ENCODE measurements around the gene CELA2A.
"Not testable (repeated sequence)": the region's sequence is repeated elsewhere in the genome, so short reads cannot be mapped to it uniquely, and the experiment has no call there.

The CELA2A gene

GRCh38 chr1:15425521-15425920, 31.0 kb upstream of the CELA2A start:
- DNase-seq (ENCODE audit: low read depth) = no peak

GRCh38 chr1:15425958-15426357, 30.6 kb upstream of the CELA2A start:
- no peak for DNase-seq (ENCODE audit: low read depth)

DNA sequence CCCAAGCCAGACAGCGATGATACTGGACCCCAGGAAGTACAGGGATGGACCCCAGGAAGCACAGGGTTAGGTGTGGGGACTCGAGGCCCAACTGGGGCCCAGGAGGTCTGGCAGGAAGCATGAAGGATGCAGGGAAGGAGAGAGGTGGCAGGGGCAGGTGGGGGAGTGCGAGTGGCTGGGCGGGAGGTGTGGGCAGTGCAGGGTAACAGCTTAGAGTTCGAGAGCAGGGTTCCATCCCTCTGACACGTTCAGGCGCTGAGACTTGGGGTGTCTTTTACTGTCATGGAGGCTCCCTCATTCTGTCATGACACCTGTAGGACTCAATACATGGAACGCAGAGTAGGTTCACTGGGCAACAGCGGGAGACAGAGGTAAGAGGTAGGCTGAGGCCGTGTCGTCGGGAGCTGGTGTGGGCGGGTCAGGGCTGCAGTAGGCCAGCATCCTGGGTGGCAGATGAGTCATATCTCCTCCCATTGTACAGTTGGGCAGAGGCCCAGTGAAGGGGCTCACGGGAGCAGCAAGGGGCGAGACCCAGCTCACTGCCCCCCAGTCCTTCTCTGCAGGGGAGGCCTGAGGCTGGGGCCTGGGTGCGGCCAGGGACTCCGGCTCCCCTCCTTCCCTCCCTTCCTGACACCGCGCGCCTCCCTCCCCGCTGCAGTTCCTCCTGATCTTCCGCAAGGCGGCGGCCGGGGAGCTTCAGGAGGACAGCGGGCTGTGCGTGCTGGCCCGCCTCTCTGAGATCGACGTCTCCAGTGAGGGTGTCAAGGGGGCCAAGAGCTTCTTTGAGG, 29.8 kb upstream of the CELA2A start:
- no peak for DNase-seq (ENCODE audit: low read depth)

GRCh38 chr1:15427280-15427666, 29.3 kb upstream of the CELA2A start:
- no peak for DNase-seq (ENCODE audit: low read depth)

- DNase-seq (ENCODE audit: low read depth) = not testable (repeated sequence)
Measured at GRCh38 chr1:15428252-15428651, 28.3 kb upstream of the CELA2A start.

DNA sequence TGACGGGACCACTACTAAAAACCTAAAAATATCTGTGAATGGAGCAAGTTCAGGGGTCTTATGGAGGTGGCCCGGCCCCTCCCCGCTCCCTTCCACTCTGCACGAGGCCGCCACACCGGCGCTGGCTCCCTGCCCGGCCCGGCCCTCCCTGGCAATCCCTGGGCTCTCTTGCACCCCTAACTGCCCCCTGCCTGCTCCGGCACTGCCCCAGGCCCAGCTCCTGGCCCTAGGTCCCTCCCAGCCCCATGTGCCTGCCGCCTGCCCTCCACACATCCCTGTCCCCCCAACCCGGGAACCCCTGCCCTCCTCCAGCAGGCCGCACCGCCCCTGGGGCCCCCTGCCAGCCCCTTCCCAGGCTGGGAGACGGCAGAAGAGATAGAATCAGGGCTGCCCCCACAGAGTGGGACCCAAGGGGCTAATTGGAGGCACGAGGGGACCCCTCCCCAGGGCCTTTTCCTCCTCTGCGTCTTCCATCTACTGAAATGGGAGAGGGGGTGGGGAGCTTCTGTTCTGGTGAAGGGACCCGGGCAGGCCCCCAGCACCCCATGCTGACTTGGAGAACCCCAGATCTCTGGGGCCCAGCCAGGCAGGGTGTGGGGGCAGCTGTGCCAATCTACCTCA, 27.6 kb upstream of the CELA2A start:
- DNase-seq (ENCODE audit: low read depth) = no peak

GRCh38 chr1:15429701-15430149, 26.8 kb upstream of the CELA2A start:
- no peak for DNase-seq (ENCODE audit: low read depth)

- peak; percentile 61 for DNase-seq (ENCODE audit: low read depth)
Measured at GRCh38 chr1:15430787-15431570, 25.6 kb upstream of the CELA2A start.

DNA sequence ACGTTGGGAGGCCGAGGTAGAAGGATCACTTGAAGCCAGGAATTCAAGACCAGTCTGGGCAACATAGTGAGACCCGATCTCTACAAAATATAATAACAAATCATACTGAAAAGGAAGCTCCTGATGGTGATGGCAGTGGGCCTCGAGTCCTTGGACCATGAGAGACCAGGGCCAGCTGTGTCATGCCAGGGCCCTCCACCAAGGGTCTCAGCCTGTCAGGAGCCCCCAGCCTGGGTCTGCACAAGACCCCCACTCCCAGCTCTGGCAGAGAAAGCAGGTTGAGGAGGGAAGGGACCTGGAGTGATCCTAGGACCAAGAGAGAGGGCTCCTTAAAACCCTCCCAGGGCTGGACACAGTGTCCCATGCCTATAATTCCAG, 25.0 kb upstream of the CELA2A start:
- no peak for DNase-seq (ENCODE audit: low read depth)

DNA sequence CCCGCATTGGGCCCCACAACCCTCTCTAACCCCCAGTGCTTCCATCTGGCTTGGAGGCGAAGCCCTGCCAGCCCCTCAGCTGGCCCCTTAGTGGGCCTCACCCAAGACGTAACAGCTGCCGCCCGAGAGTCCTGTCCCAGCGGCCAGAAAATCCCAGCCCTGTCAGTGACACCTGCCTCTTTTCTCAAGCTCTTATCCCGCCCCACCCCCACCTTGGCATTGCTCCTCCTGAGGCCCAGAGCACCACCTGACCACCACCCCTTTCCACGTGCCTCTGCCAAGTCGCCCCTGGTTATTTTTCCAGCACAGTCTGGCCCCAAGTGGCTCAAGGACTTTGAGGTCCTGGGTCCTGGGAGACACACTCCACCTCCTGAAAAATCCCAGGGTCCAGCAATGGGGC, 24.2 kb upstream of the CELA2A start:
- DNase-seq (ENCODE audit: low read depth) = no peak

GRCh38 chr1:15433471-15433870, 23.1 kb upstream of the CELA2A start:
- no peak for DNase-seq (ENCODE audit: low read depth)

DNA sequence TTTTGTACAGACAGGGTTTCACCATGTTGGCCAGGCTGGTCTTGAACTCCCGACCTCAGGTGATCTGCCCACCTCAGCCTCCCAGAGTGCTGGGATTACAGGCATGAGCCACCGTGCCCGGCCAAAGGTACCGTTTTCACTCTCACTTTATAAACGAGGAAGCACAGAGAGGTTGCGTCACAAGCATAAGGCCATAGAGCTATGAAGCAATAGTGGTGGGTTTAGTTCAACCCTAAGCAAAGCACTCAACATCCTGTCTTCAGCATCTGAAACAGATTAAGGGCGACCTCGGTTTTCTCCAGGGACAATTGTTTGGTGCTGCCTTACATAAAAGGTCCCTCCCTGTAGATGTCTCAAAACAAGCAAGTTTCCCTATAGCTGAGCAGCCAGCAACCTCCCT, 21.8 kb upstream of the CELA2A start:
- not testable (repeated sequence) for DNase-seq (ENCODE audit: low read depth)

GRCh38 chr1:15435239-15436077, 21.1 kb upstream of the CELA2A start:
- DNase-seq (ENCODE audit: low read depth) = no peak

- DNase-seq (ENCODE audit: low read depth) = no peak
Measured at GRCh38 chr1:15436881-15437442, 19.6 kb upstream of the CELA2A start.

DNA sequence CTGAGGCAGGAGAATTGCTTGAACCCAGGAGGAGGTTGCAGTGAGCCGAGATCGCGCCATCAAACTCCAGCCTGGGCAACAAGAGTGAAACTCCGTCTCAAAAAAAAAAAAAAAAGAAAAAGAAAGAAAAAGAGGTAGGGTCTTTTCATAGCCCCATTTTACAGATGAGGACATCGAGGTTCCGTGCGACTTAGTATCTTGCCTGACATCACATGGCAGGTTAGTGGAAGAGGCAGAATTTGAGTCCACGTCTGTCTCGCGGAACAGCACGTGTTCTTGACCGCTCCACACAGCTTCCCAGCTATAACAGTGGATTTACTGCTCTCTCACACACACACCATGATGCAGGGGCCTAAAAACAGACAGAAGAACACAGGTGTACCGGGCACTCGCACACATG, 17.2 kb upstream of the CELA2A start:
- DNase-seq (ENCODE audit: low read depth) = no peak

- no peak for DNase-seq (ENCODE audit: low read depth)
Measured at GRCh38 chr1:15440357-15440756, 16.2 kb upstream of the CELA2A start.

- no peak for DNase-seq (ENCODE audit: low read depth)
Measured at GRCh38 chr1:15441247-15441646, 15.3 kb upstream of the CELA2A start.

DNA sequence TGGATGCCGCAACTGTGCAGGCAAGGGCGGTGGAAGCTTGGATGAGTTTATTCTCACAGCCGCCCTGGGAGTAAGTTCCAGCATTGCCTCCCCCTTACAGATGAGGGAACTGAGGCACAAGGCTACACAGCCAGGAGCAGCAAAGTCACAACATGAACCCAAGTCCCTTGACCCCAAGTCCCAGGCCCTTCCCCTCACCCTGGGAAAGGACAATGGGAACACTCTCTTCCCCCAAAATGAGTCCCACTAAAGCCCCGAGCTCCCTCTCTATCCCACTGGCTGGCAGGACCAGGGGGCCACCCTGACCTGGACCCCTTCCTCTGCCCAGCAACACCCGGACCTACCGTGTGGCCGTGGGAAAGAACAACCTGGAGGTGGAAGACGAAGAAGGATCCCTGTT, 14.4 kb upstream of the CELA2A start:
- no peak for DNase-seq (ENCODE audit: low read depth)

- DNase-seq (ENCODE audit: low read depth) = no peak
Measured at GRCh38 chr1:15442759-15443158, 13.8 kb upstream of the CELA2A start.

GRCh38 chr1:15443281-15443680, 13.3 kb upstream of the CELA2A start:
- DNase-seq (ENCODE audit: low read depth) = no peak

All from T follicular helper cell (primary cell).